SK-N-SH (cell line): ENCODE data around the gene DBX2. TPM values are rescaled to one million over a fixed set of nuclear protein-coding genes. Genes with fewer than 3 reads are reported as not detected.

Experiments used
- CTCF ChIA-PET: fragments of 300-600, 350-600 bp; formaldehyde crosslinking; extraction: SDS; loops from one replicate; lab custom pipeline; 2021; lab: Yijun Ruan, JAX
- POLR2A ChIA-PET: fragments of 350-600 bp; sonication (Branson Sonifier 250); formaldehyde crosslinking; extraction: SDS; loops from one replicate; lab custom pipeline; 2020; ENCODE audit warnings: antibody characterized with exemption, inconsistent platforms; lab: Yijun Ruan, JAX
- DNase-seq: peaks from one replicate; pipeline ENCODE4 v3.0.0; 2012
- H2AFZ ChIP-seq: fragments of 200-600 bp; sonication (generic); 2 replicates; pipeline ENCODE4 v1.8.1; 2016; ENCODE audit warnings: antibody characterized with exemption, mild to moderate bottlenecking, low read depth
- H3F3A ChIP-seq: fragments of 200-600 bp; sonication (generic); replicated peaks from 2 replicates; pipeline ENCODE3; 2016; ENCODE audit warnings: antibody characterized with exemption, mild to moderate bottlenecking; ENCODE audit not compliant: insufficient read depth
- H3K27ac ChIP-seq, 2 experiments: fragments of 200-500 bp in 1 of 2; fragments of 200-600 bp in 1 of 2; sonication (Bioruptor generic) in 1 of 2; sonication (generic), shearing (Covaris generic) in 1 of 2; 2 replicates each; pipeline versions ENCODE4 v1.5.1 to v1.6.1; 2014 to 2016; ENCODE audit warnings: low read depth in 2 of 2, inconsistent platforms in 1 of 2, low read length in 1 of 2, mild to moderate bottlenecking in 1 of 2, mixed read lengths in 1 of 2
- H3K27me3 ChIP-seq: fragments of 200-600 bp; sonication (generic), shearing (Covaris generic); 2 replicates; pipeline ENCODE4 v1.6.1; 2016; ENCODE audit warnings: mixed run types; ENCODE audit not compliant: insufficient read depth
- H3K36me3 ChIP-seq, 2 experiments: fragments of 200-500 bp in 1 of 2; fragments of 200-600 bp in 1 of 2; sonication (Bioruptor generic) in 1 of 2; sonication (generic) in 1 of 2; replicated peaks in 1 of 2; 2 replicates each; pipeline versions ENCODE3 to v1.5.1; 2014 to 2016; ENCODE audit warnings: low read length in 1 of 2, mild to moderate bottlenecking in 1 of 2; ENCODE audit not compliant: insufficient read depth in 2 of 2, control insufficient read depth in 1 of 2
- H3K4me1 ChIP-seq, 2 experiments: fragments of 200-500 bp in 1 of 2; fragments of 200-600 bp in 1 of 2; sonication (Bioruptor generic) in 1 of 2; sonication (generic), shearing (Covaris generic) in 1 of 2; 2 replicates each; pipeline versions ENCODE4 v1.5.1 to v1.6.1; 2014 to 2016; ENCODE audit warnings: low read depth in 1 of 2, low read length in 1 of 2, mixed run types in 1 of 2; ENCODE audit not compliant: insufficient read depth in 2 of 2, control insufficient read depth in 1 of 2
- H3K4me2 ChIP-seq: fragments of 200-600 bp; sonication (generic), shearing (Covaris generic); 2 replicates; pipeline ENCODE4 v1.6.1; 2017; ENCODE audit warnings: mixed run types
- H3K4me3 ChIP-seq, 2 experiments: fragments of 200-500 bp in 1 of 2; fragments of 200-600 bp in 1 of 2; sonication (Bioruptor generic) in 1 of 2; sonication (generic), shearing (Covaris generic) in 1 of 2; 2 replicates each; pipeline versions ENCODE4 v1.5.1 to v1.8.1; 2014 to 2016; ENCODE audit warnings: low read depth in 2 of 2, inconsistent platforms in 1 of 2, low read length in 1 of 2, mild to moderate bottlenecking in 1 of 2, mixed read lengths in 1 of 2, moderate library complexity in 1 of 2
- H3K79me2 ChIP-seq: fragments of 200-600 bp; sonication (generic); 2 replicates; pipeline ENCODE4 v1.8.1; 2017; ENCODE audit warnings: mild to moderate bottlenecking; ENCODE audit not compliant: insufficient read depth
- H3K9ac ChIP-seq: fragments of 200-600 bp; sonication (generic); 2 replicates; pipeline ENCODE4 v1.6.1; 2017; ENCODE audit warnings: mixed run types
- H3K9me2 ChIP-seq: fragments of 200-600 bp; sonication (generic); 2 replicates; pipeline ENCODE4 v1.6.1; 2017; ENCODE audit warnings: mixed run types
- H3K9me3 ChIP-seq: fragments of 200-600 bp; sonication (generic); 2 replicates; pipeline ENCODE4 v1.6.1; 2017; ENCODE audit warnings: mixed run types, mild to moderate bottlenecking, moderate library complexity
- H4K20me1 ChIP-seq: fragments of 200-600 bp; sonication (generic); 2 replicates; pipeline ENCODE4 v1.6.1; 2017; ENCODE audit warnings: mild to moderate bottlenecking, mixed run types; ENCODE audit not compliant: insufficient read depth
- EP300 ChIP-seq, 2 experiments: IDR thresholded peaks; 2 replicates each; pipeline versions ENCODE4 v1.4.0 to v1.6.1; 2012; ENCODE audit warnings: borderline replicate concordance in 1 of 2, low read depth in 1 of 2, low read length in 1 of 2
- EZH2phosphoT487 ChIP-seq: fragments of 200-600 bp; sonication (generic); IDR thresholded peaks from 2 replicates; pipeline ENCODE4 v1.6.1; 2017; ENCODE audit warnings: low read depth, mixed run types, mild to moderate bottlenecking, antibody characterized with exemption, moderate library complexity, borderline replicate concordance
- FOXJ3 ChIP-seq: sonication (generic); formaldehyde crosslinking; IDR thresholded peaks from 2 replicates; pipeline ENCODE4 v1.5.1; 2020; ENCODE audit warnings: mild to moderate bottlenecking, missing genetic modification reagents
- GABPA ChIP-seq: IDR thresholded peaks from 2 replicates; pipeline ENCODE4 v1.4.0; 2012; ENCODE audit warnings: low read depth, mild to moderate bottlenecking
- RAD21 ChIP-seq: IDR thresholded peaks from 2 replicates; pipeline ENCODE4 v1.6.1; 2012; ENCODE audit warnings: mild to moderate bottlenecking, low read length
- RCOR1 ChIP-seq: fragments of 150-350 bp; IDR thresholded peaks from 2 replicates; pipeline ENCODE4 v1.6.1; 2017; ENCODE audit warnings: antibody characterized with exemption, low read length
- RFX5 ChIP-seq: IDR thresholded peaks from 2 replicates; pipeline ENCODE4 v1.6.1; 2012; ENCODE audit warnings: mild to moderate bottlenecking, improper control_type of control experiment, low read length
- RXRA ChIP-seq: IDR thresholded peaks from 2 replicates; pipeline ENCODE4 v1.4.0; 2012; ENCODE audit warnings: low read depth, mild to moderate bottlenecking, borderline replicate concordance
- SIN3A ChIP-seq: IDR thresholded peaks from 2 replicates; pipeline ENCODE4 v1.6.1; 2012; ENCODE audit warnings: low read depth, mild to moderate bottlenecking, low read length, moderate library complexity, borderline replicate concordance
- SMC3 ChIP-seq: IDR thresholded peaks from 2 replicates; pipeline ENCODE4 v1.6.1; 2012; ENCODE audit warnings: low read depth, low read length, improper control_type of control experiment
- TAF1 ChIP-seq: IDR thresholded peaks from 2 replicates; pipeline ENCODE4 v1.6.1; 2012; ENCODE audit warnings: low read depth, mild to moderate bottlenecking, low read length, moderate library complexity, borderline replicate concordance
- TCF12 ChIP-seq: IDR thresholded peaks from 2 replicates; pipeline ENCODE4 v1.4.0; 2012
- USF2 ChIP-seq: fragments of 150-350 bp; IDR thresholded peaks from 2 replicates; pipeline ENCODE4 v1.6.1; 2017; ENCODE audit warnings: antibody characterized with exemption, low read length, low read depth, borderline replicate concordance
- WGBS: methylation state at CpG from one replicate; pipeline ENCODE4 v1.1.6; 2017; ENCODE audit warnings: low lambda C conversion rate; 5-methylcytosine and 5-hydroxymethylcytosine counted together
- polyA plus RNA-seq, 3 experiments: library from polyadenylated mRNA; depleted of rRNA; stranded (reverse); fragments of >200 nt; gene quantifications; 2 replicates each; pipeline ENCODE4 v1.2.3, GENCODE V29; 2012
- TF ChIP-seq, protein P1 (sequence below): IDR thresholded peaks from 2 replicates; pipeline ENCODE4 v1.6.1; 2012; ENCODE audit warnings: mild to moderate bottlenecking, low read depth, low read length, moderate library complexity
- TF ChIP-seq, protein P2 (sequence below): fragments of 200-600 bp; sonication (generic); IDR thresholded peaks from 2 replicates; pipeline ENCODE4 v1.6.1; 2017; ENCODE audit warnings: antibody characterized with exemption, mild to moderate bottlenecking, moderate library complexity
- TF ChIP-seq, protein P3 (sequence below): IDR thresholded peaks from 2 replicates; pipeline ENCODE4 v1.4.0; 2012; ENCODE audit warnings: low read depth, borderline replicate concordance
- TF ChIP-seq, protein P4 (sequence below): IDR thresholded peaks from 2 replicates; pipeline ENCODE4 v1.4.0; 2012; ENCODE audit warnings: low read depth, borderline replicate concordance

DBX2 gene
- polyA plus RNA-seq, 1 of the 3 experiments (the other 2 are of a cell fraction), result not detected

GRCh38 chr12:44976246-44976645, 74.7 kb downstream of the DBX2 start:
- no peak for DNase-seq

GRCh38 chr12:44972746-44973421, 78.0 kb downstream of the DBX2 start:
- Histone ChIP-seq H3K4me3 (no peak overlapping the region; a peak in 1 of 4 replicates), H3K9me3 (no peaks in the 10 kb centered on the region), H3K36me3 (no peaks in the 10 kb centered on the region), H3K4me1 (no peaks in the 10 kb centered on the region), H4K20me1 (no peaks in the 10 kb centered on the region), H3K79me2 (no peaks in the 10 kb centered on the region), H3K4me2 (no peak overlapping the region), H3F3A (no peaks in the 10 kb centered on the region), H3K9ac (no peak overlapping the region), H3K9me2 (no peaks in the 10 kb centered on the region), H2AFZ (no peak overlapping the region), H3K27me3 (no peaks in the 10 kb centered on the region), H3K27ac (no peak overlapping the region)
- CTCF ChIA-PET, result interaction anchor here (0.6 to 3.3 kb wide), 15 partner anchors 9 to 1242 kb away, joined by 3 to 25 read pairs (median 3); partner anchors contain the start of gene DBX2
- peak; percentile 46 for DNase-seq
- WGBS, result 0% methylated on average over 2 of the region's 2 CpGs
- TF ChIP-seq SMC3 (peak; percentile 47), RAD21 (peak; percentile 50), RXRA (no peak), EZH2phosphoT487 (no peak), RCOR1 (no peak)
- TF ChIP-seq, protein P1, sequence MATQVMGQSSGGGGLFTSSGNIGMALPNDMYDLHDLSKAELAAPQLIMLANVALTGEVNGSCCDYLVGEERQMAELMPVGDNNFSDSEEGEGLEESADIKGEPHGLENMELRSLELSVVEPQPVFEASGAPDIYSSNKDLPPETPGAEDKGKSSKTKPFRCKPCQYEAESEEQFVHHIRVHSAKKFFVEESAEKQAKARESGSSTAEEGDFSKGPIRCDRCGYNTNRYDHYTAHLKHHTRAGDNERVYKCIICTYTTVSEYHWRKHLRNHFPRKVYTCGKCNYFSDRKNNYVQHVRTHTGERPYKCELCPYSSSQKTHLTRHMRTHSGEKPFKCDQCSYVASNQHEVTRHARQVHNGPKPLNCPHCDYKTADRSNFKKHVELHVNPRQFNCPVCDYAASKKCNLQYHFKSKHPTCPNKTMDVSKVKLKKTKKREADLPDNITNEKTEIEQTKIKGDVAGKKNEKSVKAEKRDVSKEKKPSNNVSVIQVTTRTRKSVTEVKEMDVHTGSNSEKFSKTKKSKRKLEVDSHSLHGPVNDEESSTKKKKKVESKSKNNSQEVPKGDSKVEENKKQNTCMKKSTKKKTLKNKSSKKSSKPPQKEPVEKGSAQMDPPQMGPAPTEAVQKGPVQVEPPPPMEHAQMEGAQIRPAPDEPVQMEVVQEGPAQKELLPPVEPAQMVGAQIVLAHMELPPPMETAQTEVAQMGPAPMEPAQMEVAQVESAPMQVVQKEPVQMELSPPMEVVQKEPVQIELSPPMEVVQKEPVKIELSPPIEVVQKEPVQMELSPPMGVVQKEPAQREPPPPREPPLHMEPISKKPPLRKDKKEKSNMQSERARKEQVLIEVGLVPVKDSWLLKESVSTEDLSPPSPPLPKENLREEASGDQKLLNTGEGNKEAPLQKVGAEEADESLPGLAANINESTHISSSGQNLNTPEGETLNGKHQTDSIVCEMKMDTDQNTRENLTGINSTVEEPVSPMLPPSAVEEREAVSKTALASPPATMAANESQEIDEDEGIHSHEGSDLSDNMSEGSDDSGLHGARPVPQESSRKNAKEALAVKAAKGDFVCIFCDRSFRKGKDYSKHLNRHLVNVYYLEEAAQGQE, result no peak
- TF ChIP-seq, protein P2, sequence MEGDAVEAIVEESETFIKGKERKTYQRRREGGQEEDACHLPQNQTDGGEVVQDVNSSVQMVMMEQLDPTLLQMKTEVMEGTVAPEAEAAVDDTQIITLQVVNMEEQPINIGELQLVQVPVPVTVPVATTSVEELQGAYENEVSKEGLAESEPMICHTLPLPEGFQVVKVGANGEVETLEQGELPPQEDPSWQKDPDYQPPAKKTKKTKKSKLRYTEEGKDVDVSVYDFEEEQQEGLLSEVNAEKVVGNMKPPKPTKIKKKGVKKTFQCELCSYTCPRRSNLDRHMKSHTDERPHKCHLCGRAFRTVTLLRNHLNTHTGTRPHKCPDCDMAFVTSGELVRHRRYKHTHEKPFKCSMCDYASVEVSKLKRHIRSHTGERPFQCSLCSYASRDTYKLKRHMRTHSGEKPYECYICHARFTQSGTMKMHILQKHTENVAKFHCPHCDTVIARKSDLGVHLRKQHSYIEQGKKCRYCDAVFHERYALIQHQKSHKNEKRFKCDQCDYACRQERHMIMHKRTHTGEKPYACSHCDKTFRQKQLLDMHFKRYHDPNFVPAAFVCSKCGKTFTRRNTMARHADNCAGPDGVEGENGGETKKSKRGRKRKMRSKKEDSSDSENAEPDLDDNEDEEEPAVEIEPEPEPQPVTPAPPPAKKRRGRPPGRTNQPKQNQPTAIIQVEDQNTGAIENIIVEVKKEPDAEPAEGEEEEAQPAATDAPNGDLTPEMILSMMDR, result peak; percentile 57
- POLR2A ChIA-PET, result no interaction called here

More at GRCh38 chr12:44976246-44976645, 74.7 kb downstream of the DBX2 start:
- no peak overlapping the region for H3K4me2 ChIP-seq
- H3K79me2 ChIP-seq, result no peaks in the 10 kb centered on the region
- no peaks in the 10 kb centered on the region for H3K9me2 ChIP-seq
- no peaks in the 10 kb centered on the region for H4K20me1 ChIP-seq
- H3K9ac ChIP-seq, result no peak overlapping the region
- CTCF ChIA-PET, result interaction anchor here (0.7 to 1.0 kb wide), 2 partner anchors 146 to 770 kb away, joined by 3 read pairs; no protein-coding TSS in a partner anchor
- H3K4me3 ChIP-seq, result no peak overlapping the region
- TF ChIP-seq TCF12, result no peak
- TF ChIP-seq USF2, result no peak
- TF ChIP-seq FOXJ3 (CRISPR knock-in tag), result no peak
- TF ChIP-seq RAD21, result no peak
- no peak for TF ChIP-seq SIN3A
- no peak for TF ChIP-seq RXRA
- no peak for TF ChIP-seq TAF1
- TF ChIP-seq RCOR1, result no peak
- TF ChIP-seq RFX5, result no peak
- no peak for TF ChIP-seq GABPA
- TF ChIP-seq EZH2phosphoT487, result no peak
- TF ChIP-seq, protein P3, sequence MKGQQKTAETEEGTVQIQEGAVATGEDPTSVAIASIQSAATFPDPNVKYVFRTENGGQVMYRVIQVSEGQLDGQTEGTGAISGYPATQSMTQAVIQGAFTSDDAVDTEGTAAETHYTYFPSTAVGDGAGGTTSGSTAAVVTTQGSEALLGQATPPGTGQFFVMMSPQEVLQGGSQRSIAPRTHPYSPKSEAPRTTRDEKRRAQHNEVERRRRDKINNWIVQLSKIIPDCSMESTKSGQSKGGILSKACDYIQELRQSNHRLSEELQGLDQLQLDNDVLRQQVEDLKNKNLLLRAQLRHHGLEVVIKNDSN, result no peak
- no peak for TF ChIP-seq EP300 (IDR thresholded peaks at IDR 0.05; ENCODE audit: borderline replicate concordance in 1 of 2, low read depth in 1 of 2, low read length in 1 of 2)
- TF ChIP-seq, protein P4, sequence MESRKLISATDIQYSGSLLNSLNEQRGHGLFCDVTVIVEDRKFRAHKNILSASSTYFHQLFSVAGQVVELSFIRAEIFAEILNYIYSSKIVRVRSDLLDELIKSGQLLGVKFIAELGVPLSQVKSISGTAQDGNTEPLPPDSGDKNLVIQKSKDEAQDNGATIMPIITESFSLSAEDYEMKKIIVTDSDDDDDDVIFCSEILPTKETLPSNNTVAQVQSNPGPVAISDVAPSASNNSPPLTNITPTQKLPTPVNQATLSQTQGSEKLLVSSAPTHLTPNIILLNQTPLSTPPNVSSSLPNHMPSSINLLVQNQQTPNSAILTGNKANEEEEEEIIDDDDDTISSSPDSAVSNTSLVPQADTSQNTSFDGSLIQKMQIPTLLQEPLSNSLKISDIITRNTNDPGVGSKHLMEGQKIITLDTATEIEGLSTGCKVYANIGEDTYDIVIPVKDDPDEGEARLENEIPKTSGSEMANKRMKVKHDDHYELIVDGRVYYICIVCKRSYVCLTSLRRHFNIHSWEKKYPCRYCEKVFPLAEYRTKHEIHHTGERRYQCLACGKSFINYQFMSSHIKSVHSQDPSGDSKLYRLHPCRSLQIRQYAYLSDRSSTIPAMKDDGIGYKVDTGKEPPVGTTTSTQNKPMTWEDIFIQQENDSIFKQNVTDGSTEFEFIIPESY, result no peak
- no peak overlapping the region for H3K27ac ChIP-seq
- H3K27me3 ChIP-seq, result no peaks in the 10 kb centered on the region
- H3K4me1 ChIP-seq, result no peaks in the 10 kb centered on the region
- POLR2A ChIA-PET, result no interaction called here
- no peaks in the 10 kb centered on the region for H3K36me3 ChIP-seq
- H2AFZ ChIP-seq, result no peak overlapping the region
- H3K9me3 ChIP-seq, result no peaks in the 10 kb centered on the region
- H3F3A ChIP-seq, result no peaks in the 10 kb centered on the region
